AG08395 (cell line): ENCODE results near the gene PPP1R13B.
"Not testable (repeated sequence)": the region's sequence is repeated elsewhere in the genome, so short reads cannot be mapped to it uniquely, and the experiment has no call there.

Experiments used
- DNase-seq: peaks from one replicate; pipeline ENCODE4 v3.0.0; 2012; ENCODE audit warnings: mixed read lengths, low spot score

Gene PPP1R13B

DNA sequence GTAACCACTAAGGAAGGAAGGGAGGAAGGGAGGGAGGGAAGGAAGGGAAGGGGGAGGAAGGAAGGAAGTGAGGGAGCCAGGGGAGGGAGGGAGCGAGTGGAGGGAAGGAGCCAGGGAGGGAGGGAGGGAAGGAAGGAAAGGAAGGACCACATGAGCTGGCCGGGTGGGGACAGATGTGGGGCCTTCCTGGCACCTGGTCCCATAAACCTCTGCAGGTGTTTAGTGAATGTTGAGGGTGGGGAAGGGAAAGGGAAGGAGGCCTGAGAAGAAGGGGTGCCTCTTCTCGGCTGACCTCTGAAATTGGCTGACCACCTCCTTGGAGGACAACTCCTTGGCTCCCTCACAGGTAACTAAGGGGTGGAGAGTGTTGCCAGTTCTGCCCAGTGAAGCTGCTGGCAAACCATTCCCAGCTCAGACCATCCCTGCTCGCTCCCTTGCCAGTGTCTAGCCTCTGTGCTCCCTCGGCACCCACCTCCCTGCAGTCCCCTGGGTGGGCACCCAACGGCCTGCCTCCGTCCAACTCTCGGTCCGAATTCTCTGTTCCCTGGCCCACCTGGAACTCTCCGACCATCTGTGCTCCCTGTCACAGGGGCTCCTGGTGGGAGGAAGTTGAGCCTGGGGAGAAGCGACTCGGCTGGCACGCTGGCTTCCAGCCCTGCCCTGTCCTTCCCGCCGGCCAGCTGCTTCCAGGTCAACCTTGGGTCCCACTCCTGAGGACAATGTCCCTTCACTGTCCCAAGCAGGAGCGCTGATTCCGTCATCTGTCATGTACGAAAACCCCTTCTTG is 12.2 kb upstream of the PPP1R13B start:
- no peak for DNase-seq

DNA sequence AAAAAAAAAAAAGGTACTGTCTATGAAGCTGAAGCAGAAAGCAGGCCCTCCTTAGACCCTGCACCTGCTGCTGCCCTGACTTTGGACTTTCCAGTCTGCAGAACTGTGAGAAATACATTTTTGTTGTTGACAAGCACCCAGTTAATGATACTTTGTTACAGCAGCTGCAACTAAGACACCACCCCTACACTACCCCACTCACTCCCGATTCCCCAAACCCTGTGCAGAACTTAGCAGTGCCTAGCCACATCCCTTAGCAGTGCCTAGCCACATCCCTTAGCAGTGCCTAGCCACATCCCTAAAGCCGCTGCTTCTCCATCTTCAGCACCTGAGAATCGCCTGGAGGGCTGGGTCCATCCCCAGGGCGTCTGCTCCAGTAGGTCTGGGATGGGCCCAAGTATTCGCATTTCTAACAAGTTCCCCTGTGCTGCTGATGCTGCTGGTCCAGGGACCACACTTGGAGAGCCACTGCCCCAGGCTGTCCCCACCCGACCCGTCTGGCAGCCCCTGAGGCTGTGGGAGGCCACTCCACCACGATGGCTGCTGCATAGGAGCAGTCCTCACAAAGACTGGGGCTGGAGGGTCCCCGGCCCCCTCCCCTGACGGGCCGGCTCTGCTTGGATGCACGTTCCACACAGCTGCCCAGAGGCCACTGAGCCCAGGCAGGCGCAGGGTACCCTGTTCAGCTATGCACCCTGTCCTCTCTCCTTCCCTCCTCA is 10.8 kb upstream of the PPP1R13B start:
- DNase-seq: no peak

DNA sequence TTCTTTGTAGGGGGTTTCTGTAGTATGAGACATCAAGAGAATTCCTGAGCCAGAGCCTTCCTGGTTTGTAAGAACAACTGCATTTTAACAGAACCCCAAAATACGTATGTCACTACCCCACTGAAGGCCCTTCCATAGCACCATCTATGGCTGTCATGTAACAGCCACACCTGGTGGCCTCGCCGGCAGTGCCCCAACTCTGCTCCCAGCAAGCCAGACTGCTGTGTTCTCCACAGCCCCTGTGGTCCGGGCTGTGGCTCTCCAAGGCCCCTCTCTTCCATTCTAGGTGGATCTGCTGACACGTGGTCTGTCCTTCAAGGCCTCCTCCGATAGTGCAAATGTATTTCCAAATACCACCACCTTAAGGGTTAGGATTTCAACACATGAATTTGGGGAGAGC is 9.9 kb upstream of the PPP1R13B start:
- DNase-seq: no peak

DNA sequence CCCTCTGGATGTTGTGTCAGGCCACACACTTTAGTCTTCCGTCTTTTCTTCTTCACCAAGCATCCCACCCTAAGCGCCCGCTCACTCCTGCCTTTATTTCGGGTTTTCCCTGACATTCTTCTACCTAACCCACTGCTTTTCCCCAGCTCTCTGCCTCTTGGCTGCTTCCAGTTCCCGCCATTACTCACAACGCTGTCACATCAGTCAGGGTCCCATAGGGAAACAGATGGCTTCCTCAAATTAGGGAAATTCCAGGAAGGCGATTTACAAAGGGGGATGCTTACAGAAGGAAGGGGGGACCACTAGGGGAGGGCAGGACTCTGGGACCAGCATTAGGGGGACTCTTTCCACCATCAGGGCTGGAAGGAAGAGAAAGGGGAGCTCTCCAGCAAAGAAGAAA is 9.2 kb upstream of the PPP1R13B start:
- DNase-seq: no peak

DNA sequence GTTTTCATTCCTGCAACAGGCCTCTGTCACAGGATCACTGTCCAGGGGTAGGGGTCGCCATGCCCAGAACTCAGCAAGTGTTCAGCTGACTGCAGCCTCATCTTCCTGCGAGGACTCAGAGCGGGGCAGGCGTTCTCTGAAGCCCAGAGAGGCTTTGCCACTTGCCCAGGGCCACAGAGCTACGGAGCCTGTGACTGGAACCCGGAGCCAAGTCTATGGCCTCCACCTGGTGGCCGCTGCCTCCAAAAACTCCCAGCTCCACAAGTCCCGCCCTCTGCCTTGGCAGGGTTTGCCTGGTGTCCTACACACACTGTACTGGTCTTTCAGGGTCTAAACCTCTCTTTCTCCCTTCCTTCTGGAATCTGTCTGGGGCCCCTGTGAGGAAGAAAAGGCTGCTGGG is 8.7 kb upstream of the PPP1R13B start:
- DNase-seq: no peak

DNA sequence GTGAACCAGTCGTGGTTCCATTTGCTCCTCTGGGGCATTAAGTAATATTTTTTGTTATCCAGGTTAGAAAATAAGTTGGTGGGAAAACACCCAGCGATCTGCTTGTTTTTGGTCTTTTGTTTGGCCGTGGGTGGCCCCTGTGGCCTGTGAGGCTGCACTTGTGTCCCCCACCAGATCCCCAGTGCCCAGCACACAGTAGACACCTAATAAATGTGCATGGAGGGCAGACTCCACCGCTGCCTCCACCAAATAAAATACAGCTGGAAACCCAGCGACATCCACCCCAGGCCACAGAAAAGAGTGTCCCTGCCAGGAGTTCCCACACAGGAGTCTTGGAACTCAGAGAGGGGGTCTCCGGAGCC is 8.3 kb upstream of the PPP1R13B start:
- DNase-seq: no peak

DNA sequence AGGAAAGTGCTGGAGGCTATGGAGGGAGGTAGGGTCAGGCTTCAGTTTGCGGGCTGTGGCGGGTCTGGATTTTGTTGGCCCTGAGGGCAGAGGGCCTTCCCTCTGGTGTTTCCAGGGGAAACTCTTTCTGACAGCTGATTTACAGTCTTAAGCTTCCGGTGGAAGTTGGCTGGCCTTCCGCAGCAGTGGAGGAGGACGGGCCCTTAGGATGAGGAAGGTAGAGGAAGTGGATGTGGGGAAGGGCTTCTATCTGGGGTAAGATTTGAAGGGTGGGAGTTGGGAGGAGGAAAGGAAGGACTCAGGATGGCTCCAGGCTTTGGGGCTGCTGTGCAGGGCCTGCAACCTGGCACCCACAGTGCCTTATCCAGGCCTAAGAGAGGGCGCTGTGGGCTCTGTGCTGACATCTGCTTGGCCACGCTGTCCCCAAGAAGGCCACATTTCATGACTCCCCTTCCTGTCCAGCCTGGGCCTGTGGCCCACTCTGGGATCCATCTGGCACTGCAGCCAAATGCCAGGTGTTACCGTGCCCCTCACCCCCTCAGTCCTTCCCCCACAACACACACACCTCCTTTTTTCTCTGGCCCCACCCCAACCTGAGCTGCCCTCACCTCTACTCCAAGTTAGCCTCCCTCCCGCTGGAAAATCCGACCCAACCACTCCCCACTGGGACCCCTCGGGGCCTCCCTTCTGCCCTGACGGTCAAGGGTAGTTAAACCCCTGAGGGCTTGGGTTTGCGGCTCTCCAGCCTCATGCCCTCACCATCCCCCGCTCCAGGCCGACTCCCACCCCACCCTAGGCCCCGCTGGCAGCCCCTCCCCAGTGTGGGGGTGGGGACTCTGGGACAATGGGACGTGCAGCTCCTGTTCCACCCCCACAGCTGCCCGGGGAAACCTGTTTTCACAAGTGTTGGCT is 7.7 kb upstream of the PPP1R13B start:
- no peak for DNase-seq

DNA sequence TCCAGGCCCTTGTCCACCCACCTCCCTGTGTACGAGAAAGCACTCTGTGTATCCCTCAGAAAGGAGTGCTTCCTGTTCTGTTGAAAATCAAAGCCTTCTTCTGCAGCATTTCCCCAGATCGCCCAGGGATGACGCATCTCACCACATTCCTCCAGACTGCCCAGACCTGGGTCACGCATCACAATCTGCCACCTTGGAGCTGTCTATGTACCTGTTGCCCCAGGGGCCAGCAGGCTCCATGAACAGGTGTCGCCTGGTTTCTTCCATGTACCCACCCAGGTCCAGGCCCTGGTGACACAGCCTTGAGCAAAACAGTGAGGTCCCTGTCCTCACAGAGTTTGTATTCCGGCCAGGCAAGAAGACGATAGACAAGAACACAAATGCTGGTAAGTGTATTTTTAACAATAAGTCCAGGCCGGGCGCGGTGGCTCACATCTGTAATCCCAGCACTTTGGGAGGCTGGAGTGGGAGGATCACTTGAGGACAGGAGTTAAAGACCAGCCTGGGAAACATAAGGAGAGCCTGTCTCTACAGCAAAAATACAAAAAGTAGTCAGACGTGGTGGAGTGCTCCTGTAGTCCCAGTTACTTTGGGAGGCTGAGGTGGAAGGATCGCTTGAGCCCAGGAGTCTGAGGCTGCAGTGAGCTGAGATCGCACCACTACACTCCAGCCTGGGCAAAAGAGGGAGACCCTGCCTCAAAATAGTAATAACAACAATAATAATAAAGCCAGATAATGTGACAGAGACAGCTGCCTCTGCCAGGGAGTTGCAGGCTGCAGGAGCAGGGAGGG is 6.8 kb upstream of the PPP1R13B start:
- no peak for DNase-seq

DNA sequence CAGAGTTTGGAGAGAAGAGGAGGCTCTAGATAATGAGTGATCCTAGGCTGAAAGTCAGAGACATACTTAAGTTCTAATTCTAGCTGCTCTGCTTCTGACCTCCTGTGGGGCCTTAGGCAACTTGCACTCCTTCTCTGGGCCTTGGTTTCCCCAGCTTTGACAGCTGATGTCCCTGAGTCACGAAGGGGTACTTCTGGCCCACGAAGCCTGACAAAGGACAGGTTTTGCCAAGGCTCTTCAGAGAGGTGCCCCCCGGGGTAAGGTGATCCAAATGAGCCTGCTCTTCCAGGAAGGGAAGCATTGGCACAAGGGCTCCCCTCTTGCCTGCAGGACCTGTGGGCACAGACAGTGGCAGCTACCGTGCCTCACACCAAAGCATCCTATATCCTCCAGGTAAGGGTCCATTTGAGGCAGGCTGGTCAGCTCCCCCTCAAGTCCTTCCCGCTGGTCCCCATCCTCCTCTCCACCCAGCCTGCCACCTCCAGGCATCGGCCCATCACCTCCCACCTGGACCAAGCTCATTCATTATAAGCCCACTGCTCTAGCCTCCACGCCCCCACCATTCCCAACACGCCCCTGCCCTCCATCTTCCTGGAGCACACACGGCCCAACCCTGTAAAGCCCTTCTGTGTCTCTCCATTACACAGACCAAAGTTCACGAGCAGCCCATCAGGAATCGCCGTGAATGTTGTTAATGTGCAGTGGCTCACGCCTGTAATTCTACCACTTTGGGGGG is 1.9 kb upstream of the PPP1R13B start:
- DNase-seq: no peak

DNA sequence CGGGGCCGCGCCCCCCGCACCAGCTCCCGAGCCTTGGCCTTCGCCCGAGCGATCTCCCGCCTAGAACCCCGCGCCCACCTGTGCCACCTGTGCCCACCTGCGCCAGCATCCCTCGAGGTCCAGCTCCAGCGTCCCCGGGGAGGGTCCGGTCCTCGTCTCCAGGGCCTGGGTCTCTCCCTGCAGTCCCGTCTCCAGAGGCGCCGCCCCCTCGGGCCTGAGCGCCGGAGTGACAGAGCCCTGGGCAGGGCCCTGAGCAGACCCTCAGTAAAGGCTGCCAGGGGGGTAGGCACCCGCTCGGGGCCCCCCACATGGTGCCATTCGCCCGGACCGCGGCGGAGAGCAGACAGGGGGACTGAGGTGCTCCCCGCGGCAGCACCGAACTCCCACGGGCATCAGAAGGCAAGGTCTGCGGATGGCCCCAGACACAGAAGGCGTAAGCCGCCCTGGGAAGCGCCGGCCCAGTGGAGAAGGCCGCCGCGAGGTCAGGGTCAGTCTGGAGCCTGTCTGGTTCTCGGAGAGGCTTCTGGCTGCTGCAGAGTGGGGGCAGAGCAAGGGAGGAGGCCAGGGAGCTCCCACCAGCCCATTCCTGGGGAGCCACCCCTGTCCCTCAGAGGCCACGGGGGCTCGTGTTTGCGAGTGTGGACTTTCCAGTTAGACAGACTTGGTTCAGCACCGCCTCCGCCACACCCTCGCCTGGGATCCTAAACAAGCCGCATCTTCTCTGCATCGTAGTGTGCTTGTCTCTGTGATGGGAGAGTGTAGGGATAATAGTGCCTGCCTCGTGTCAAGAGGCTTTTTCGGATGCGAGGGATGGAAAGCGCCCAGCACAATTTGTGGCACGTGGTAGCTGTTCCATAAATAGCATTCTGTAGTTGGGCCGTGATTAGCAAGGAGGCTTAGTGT is 1.1 kb upstream of the PPP1R13B start:
- DNase-seq: no peak

DNA sequence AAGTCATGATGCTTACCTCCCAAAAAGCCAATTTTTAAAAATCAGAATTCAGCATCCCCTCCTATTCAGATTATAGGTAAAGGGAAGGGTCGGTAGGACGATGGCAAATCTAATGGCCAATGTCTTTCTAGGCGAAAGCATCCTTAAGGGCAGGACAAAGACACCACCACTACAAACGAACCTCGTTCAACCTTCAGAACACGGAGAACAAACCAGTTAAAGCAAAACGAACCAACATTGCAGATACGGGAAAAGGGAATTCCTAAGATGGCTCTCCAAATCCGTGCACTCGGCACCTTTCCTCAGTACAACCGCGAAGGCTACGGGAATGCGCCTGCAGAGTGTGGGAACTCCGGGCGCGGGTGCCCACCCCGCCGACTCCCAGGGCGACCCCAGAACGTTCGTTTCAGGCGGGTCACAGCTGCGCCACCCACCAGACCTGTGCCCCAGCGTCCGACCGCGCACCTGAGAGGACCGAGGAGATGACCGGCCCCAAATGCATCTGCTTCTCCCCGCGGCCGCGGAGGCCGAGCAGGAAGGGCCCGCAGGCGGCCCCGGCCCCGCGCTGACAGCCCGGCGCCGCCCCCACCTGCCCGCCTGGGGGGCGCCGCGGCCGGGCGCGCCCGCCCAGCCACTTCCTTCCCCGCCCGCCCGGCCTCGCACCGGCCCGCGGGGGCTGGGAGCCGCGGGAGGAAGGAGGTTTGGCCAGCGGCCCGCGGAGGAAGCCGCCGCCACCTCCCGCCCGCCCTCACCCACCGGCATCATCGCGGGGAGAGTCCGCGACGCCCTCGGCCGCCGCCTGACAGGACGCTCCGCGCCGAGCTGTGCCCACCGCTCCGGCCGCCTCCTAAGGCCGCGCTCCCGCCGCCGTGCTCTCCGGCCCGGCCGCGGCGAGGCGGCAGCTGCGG is 578 bp downstream of the PPP1R13B start:
- no peak for DNase-seq

DNA sequence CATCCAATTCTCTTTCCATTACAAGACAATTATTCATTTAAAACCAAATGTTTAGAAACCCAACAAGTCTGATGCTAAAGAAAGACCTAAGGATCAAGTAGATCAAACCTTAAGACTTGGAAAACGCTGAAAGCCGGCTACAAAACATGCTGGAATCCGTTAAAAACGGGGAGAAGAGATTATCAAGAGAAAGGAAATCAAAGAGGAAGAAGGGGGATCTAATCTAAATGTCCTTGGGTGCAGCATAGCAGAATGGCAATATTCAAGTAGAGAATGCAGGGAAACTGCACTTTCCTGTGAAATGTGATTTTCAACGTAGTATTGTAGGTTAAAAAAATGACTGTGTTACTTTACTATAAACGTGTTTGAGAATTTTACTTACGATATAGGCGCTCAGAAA is 1.3 kb downstream of the PPP1R13B start:
- no peak for DNase-seq

DNA sequence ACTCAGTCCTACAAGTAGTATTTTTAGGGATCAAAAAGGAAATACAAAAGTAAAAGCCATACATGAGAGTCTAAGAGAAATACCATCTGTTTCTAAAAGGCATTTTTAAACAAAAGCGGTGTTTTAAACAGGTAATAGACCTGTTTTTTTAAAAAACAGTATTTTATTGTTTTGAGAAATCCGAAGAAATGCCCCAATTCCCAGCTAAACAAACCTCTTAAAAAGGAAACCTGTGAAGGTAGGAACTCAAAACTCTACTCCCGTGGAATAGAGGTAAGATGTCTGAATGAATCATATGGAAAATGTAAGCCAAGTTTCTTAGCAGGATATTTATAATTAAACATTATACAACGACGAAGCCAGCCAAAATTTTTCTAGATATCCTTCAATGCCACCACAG is 2.0 kb downstream of the PPP1R13B start:
- no peak for DNase-seq

DNA sequence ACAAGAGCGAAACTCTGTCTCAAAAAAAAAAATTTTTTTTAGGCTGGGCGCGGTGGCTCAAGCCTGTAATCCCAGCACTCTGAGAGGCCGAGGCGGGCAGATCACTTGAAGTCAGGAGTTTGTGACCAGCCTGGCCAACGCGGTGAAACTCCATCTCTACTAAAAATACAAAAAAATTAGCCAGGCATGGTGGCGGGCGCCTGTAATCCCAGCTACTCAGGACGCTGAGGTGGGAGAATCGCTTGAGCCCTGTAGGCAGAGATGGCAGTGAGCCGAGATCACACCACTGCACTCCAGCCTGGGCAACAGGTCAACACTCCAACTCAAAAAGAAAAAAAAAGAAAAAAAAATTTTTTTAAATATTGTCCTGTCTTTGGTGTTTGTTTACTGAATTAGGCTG is 6.1 kb downstream of the PPP1R13B start:
- not testable (repeated sequence) for DNase-seq

DNA sequence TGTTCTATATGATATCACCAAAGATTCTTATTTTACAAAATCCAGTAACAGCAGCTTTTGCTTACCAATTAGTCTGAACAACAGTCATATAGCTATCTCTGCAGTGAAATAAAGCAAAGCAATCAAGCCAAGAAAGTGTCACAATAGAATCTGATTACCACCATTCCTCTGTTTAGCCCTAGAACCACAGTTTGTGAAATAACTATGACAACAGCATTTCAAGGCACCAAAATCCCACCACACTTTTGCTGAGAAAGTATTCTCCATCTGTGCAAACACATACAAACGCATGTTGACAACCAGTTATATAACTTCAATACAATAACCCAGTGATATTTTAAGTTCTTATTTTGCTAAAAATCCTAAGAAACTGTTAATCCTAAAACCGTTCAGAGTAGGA is 7.4 kb downstream of the PPP1R13B start:
- no peak for DNase-seq

DNA sequence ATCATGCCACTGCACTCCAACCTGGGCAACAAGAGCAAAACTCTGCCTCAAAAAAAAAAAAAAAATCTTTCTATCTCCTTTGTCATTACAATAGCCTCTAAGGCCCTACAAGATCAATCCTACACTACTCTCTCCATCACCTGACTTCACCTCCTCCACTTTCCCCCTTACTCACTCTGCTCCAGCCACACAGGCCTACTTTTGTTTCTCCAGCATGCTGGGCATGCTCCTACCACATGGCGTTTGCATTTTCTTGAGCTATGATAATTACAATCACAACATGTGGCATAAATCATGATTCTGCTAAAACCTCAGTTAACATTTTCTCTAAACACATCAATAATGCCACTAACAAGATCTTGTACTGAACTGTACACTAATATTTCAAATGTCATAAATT is 7.8 kb downstream of the PPP1R13B start:
- DNase-seq: no peak

DNA sequence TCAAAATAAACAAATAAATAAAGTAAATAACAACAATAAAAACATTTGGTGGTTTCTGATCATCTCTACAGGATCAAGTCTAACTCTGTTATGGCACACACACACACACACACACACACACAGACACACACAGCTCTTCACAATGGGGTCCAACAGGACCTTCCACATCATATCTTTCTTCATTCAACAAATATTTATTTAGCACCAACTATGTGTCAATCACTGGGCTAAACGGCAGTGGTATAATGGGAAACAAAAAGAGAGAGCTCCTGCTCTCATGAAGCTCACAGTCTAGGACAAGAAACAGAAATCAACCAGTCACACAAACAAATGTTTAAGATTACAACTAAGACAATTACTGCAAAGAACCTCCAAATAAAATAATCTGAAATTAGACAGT is 9.3 kb downstream of the PPP1R13B start:
- no peak for DNase-seq

DNA sequence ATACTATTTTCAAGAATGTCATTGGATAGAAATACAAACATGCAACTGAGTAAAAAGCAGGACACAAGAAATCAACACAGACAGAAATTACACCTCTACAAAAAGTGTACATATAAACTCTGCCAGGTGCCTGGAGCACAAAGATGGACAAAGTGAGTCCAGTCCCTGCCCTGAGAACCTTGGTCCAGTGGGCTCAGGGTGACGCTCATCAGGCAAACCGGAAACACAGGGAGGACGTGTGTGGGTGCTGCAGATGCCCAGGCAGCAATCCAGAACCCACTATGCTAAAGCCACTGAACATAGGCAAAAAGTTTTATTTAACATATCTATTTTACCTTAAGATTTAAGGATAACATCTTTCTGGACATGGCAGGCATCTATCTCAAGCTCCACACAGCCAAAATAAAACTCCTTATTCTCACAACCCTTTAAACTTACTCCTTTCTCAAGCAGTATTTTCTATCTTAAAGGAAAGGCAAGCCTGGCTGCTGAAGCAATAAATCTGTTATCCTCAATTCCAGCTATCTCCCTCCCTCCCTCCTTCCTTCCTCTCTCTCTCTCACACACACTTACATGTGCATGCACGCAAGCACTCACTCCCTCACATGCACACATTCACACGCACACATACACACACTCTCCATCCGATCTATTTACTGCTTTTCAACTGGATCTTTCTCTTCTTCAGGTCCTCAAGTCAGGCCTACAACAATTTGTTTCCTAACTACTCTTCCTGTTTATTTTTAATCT is 10.2 kb downstream of the PPP1R13B start:
- DNase-seq: no peak
